Kidney epithelial cell (primary cell): ENCODE measurements around the gene TMPRSS11B. TPM values are rescaled to one million over a fixed set of nuclear protein-coding genes. Genes with fewer than 3 reads are reported as not detected.

ENCODE experiments used
- DNase-seq: peaks from one replicate; pipeline ENCODE4 v3.0.0-alpha.2; 2010; ENCODE audit warnings: low read depth
- H3K27me3 ChIP-seq: 2 replicates; pipeline ENCODE4 v1.6.0; 2011; ENCODE audit warnings: low read length; ENCODE audit not compliant: control insufficient read depth, insufficient read depth
- H3K36me3 ChIP-seq: 2 replicates; pipeline ENCODE4 v1.5.1; 2011; ENCODE audit warnings: low read length; ENCODE audit not compliant: control insufficient read depth, insufficient read depth
- H3K4me3 ChIP-seq: 2 replicates; pipeline ENCODE4 v1.5.1; 2011; ENCODE audit warnings: low read depth, mild to moderate bottlenecking, control low read depth, low read length
- total RNA-seq: library from RNA; depleted of rRNA; stranded (reverse); fragments of >200 nt; gene quantifications from 2 replicates; pipeline ENCODE4 v1.2.3, GENCODE V29; 2015
- TF ChIP-seq, protein P1 (sequence below): IDR thresholded peaks from 2 replicates; pipeline ENCODE4 v1.5.1; 2011; ENCODE audit warnings: mild to moderate bottlenecking, moderate library complexity, low read length, control low read depth, inconsistent platforms; ENCODE audit not compliant: insufficient read depth, poor library complexity, severe bottlenecking

TMPRSS11B gene
- total RNA-seq, 1 donor from 2014 or later: not detected

GRCh38 chr4:68271851-68272357 is 26.4 kb upstream of the TMPRSS11B start:
- H3K4me3 ChIP-seq: peak overlapping the region; percentile 29
- no peak for DNase-seq

GRCh38 chr4:68267433-68267944 is 22.0 kb upstream of the TMPRSS11B start:
- no peaks in the 10 kb centered on the region for H3K36me3 ChIP-seq
- DNase-seq: no peak
- H3K4me3 ChIP-seq: no peak overlapping the region
- TF ChIP-seq, protein P1, sequence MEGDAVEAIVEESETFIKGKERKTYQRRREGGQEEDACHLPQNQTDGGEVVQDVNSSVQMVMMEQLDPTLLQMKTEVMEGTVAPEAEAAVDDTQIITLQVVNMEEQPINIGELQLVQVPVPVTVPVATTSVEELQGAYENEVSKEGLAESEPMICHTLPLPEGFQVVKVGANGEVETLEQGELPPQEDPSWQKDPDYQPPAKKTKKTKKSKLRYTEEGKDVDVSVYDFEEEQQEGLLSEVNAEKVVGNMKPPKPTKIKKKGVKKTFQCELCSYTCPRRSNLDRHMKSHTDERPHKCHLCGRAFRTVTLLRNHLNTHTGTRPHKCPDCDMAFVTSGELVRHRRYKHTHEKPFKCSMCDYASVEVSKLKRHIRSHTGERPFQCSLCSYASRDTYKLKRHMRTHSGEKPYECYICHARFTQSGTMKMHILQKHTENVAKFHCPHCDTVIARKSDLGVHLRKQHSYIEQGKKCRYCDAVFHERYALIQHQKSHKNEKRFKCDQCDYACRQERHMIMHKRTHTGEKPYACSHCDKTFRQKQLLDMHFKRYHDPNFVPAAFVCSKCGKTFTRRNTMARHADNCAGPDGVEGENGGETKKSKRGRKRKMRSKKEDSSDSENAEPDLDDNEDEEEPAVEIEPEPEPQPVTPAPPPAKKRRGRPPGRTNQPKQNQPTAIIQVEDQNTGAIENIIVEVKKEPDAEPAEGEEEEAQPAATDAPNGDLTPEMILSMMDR: no peak
- H3K27me3 ChIP-seq: no peaks in the 10 kb centered on the region

More at GRCh38 chr4:68271851-68272357, 26.4 kb upstream of the TMPRSS11B start:
- H3K36me3 ChIP-seq: no peaks in the 10 kb centered on the region
- TF ChIP-seq, protein P1: peak; percentile 53
- no peaks in the 10 kb centered on the region for H3K27me3 ChIP-seq

- TF ChIP-seq, protein P1: no peak
- Histone ChIP-seq H3K27me3 (no peaks in the 10 kb centered on the region), H3K36me3 (no peaks in the 10 kb centered on the region), H3K4me3 (no peak overlapping the region)
- no peak for DNase-seq
These were observed 19.5 kb upstream of the TMPRSS11B start for GRCh38 chr4:68264875-68265565.

- H3K36me3 ChIP-seq: no peaks in the 10 kb centered on the region
- DNase-seq: no peak
- H3K27me3 ChIP-seq: no peaks in the 10 kb centered on the region
- TF ChIP-seq, protein P1: no peak
- H3K4me3 ChIP-seq: no peak overlapping the region
These were observed 13.7 kb upstream of the TMPRSS11B start for GRCh38 chr4:68259191-68259590.

- Histone ChIP-seq H3K27me3 (no peaks in the 10 kb centered on the region), H3K4me3 (no peak overlapping the region), H3K36me3 (no peaks in the 10 kb centered on the region)
- TF ChIP-seq, protein P1: no peak
- DNase-seq: no peak
These were observed 12.2 kb upstream of the TMPRSS11B start for GRCh38 chr4:68257719-68258118.
